GM21825 (cell line): ENCODE results near the gene ARMC3.
"Not testable (repeated sequence)": the region's sequence is repeated elsewhere in the genome, so short reads cannot be mapped to it uniquely, and the experiment has no call there.

Source experiments
- ATAC-seq: cut with Tn5 transposase; IDR thresholded peaks from one replicate; pipeline ENCODE4 v1.9.1; 2021; ENCODE audit warnings: mild to moderate bottlenecking, moderate library complexity; ENCODE audit not compliant: unreplicated experiment

Gene ARMC3

GRCh38 chr10:23070092-23070912 is 142.4 kb downstream of the ARMC3 start:
- not testable (repeated sequence) for ATAC-seq

- ATAC-seq: no peak
These were observed 143.0 kb downstream of the ARMC3 start for GRCh38 chr10:23070913-23071218.

- not testable (repeated sequence) for ATAC-seq
These were observed 144.7 kb downstream of the ARMC3 start for GRCh38 chr10:23072593-23072992.

- no peak for ATAC-seq
These were observed 145.7 kb downstream of the ARMC3 start for GRCh38 chr10:23073527-23073926.

- ATAC-seq: no peak
These were observed 147.8 kb downstream of the ARMC3 start for GRCh38 chr10:23075672-23076071.

GRCh38 chr10:23078114-23078513 is 150.3 kb downstream of the ARMC3 start:
- no peak for ATAC-seq

GRCh38 chr10:23079700-23080099 is 151.8 kb downstream of the ARMC3 start:
- no peak for ATAC-seq

GRCh38 chr10:23080262-23080661 is 152.4 kb downstream of the ARMC3 start:
- no peak for ATAC-seq

- ATAC-seq: no peak
These were observed 153.4 kb downstream of the ARMC3 start for GRCh38 chr10:23081221-23081750.

- ATAC-seq: no peak
These were observed 154.0 kb downstream of the ARMC3 start for GRCh38 chr10:23081891-23082290.
